SU-DHL-6 (cell line): Measurements from ENCODE around the gene RBPMS2.

Experiments
- EZH2phosphoT487 ChIP-seq: fragments of 200-600 bp; sonication (generic), shearing (Covaris generic); conservative IDR thresholded peaks from 2 replicates; pipeline ENCODE4 v1.6.1; 2018; ENCODE audit warnings: mild to moderate bottlenecking, antibody characterized with exemption, low read length, moderate library complexity, mixed read lengths
- TF ChIP-seq, protein P1 (sequence below): fragments of 200-600 bp; sonication (generic); IDR thresholded peaks from one replicate; pipeline ENCODE4 v1.5.1; 2017; ENCODE audit warnings: antibody characterized with exemption, mild to moderate bottlenecking, low read length, moderate library complexity; ENCODE audit not compliant: insufficient read depth, poor library complexity, severe bottlenecking

DNA sequence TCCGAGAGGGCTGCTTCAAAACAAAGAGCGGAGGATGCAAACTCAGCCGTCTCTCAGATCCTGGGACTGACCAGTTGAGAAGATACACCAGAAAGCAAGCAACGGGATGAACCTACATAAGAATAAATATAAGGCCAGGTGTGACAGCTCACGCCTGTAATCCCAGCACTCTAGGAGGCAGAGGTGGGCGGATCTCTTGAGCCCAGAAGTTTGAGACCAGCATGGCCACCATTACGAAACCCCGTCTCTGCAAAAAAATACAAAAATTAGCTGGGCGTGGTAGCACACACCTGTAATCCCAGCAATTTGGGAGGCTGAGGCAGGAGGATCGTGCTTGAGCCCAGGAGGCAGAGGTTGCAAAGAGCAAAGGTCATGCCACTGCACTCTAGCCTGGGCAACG lies 31.7 kb downstream of the RBPMS2 start:
- TF ChIP-seq EZH2phosphoT487, result no peak
- TF ChIP-seq, protein P1, sequence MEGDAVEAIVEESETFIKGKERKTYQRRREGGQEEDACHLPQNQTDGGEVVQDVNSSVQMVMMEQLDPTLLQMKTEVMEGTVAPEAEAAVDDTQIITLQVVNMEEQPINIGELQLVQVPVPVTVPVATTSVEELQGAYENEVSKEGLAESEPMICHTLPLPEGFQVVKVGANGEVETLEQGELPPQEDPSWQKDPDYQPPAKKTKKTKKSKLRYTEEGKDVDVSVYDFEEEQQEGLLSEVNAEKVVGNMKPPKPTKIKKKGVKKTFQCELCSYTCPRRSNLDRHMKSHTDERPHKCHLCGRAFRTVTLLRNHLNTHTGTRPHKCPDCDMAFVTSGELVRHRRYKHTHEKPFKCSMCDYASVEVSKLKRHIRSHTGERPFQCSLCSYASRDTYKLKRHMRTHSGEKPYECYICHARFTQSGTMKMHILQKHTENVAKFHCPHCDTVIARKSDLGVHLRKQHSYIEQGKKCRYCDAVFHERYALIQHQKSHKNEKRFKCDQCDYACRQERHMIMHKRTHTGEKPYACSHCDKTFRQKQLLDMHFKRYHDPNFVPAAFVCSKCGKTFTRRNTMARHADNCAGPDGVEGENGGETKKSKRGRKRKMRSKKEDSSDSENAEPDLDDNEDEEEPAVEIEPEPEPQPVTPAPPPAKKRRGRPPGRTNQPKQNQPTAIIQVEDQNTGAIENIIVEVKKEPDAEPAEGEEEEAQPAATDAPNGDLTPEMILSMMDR, result no peak
